K562 (cell line): ENCODE data around the gene KCNJ14. TPM values are rescaled to one million over a fixed set of nuclear protein-coding genes. Genes with fewer than 3 reads are reported as not detected.

Experiments
- ARID1B ChIP-seq: fragments of 450-650 bp; IDR thresholded peaks from 2 replicates; pipeline ENCODE4 v1.6.1; 2016; ENCODE audit warnings: antibody characterized with exemption, mild to moderate bottlenecking, inconsistent platforms
- ATF7 ChIP-seq: fragments of 450-650 bp; IDR thresholded peaks from 2 replicates; pipeline ENCODE4 v1.7.1; 2014; ENCODE audit warnings: mild to moderate bottlenecking, moderate library complexity
- CCNT2 ChIP-seq: IDR thresholded peaks from 2 replicates; pipeline ENCODE4 v1.6.1; 2011; ENCODE audit warnings: borderline replicate concordance, low read depth, mild to moderate bottlenecking, moderate library complexity, mixed read lengths, low read length; ENCODE audit not compliant: insufficient read length; ENCODE audit errors: extremely low read depth
- CHD4 ChIP-seq: fragments of 200-600 bp; sonication (generic); IDR thresholded peaks from 3 replicates; pipeline ENCODE4 v1.6.1; 2012; ENCODE audit warnings: low read depth, mild to moderate bottlenecking, mixed read lengths, low read length, inconsistent platforms; ENCODE audit not compliant: insufficient read depth, insufficient replicate concordance, poor library complexity, severe bottlenecking
- CREBBP ChIP-seq: IDR thresholded peaks from one replicate; pipeline ENCODE4 v1.6.1; 2012; ENCODE audit warnings: low read depth, mild to moderate bottlenecking, control low read depth, inconsistent platforms, low read length
- HMGN3 ChIP-seq: IDR thresholded peaks from 2 replicates; pipeline ENCODE4 v1.6.1; 2011; ENCODE audit warnings: borderline replicate concordance, low read depth, mild to moderate bottlenecking, mixed read lengths, low read length; ENCODE audit not compliant: insufficient read length; ENCODE audit errors: extremely low read depth
- KDM1A ChIP-seq, 2 experiments: fragments of 450-650 bp; IDR thresholded peaks; 2 replicates each; pipeline ENCODE4 v1.6.1; 2016; ENCODE audit warnings: mild to moderate bottlenecking in 2 of 2
- KLF13 ChIP-seq: fragments of 450-650 bp; IDR thresholded peaks from 2 replicates; pipeline ENCODE4 v1.6.1; 2016; ENCODE audit warnings: missing genetic modification characterization, low read depth, mild to moderate bottlenecking, missing compliant biosample characterization, moderate library complexity, borderline replicate concordance
- NCOA4 ChIP-seq: fragments of 450-650 bp; IDR thresholded peaks from 2 replicates; pipeline ENCODE4 v1.6.1; 2018; ENCODE audit warnings: mild to moderate bottlenecking; ENCODE audit not compliant: partially characterized antibody
- POU5F1 ChIP-seq: fragments of 150-350 bp; IDR thresholded peaks from 2 replicates; pipeline ENCODE4 v1.6.1; 2014; ENCODE audit warnings: borderline replicate concordance, low read length, low read depth, mild to moderate bottlenecking; ENCODE audit not compliant: partially characterized antibody
- RB1 ChIP-seq: fragments of 450-650 bp; IDR thresholded peaks from 2 replicates; pipeline ENCODE4 v1.6.1; 2017; ENCODE audit warnings: low read depth, mild to moderate bottlenecking
- SREBF2 ChIP-seq: sonication (generic); formaldehyde crosslinking; IDR thresholded peaks from 2 replicates; pipeline ENCODE4 v1.4.0; 2020; ENCODE audit warnings: mild to moderate bottlenecking, missing genetic modification reagents
- ZNF699 ChIP-seq: fragments of 250-450 bp; sonication (Bioruptor Pico); IDR thresholded peaks from 2 replicates; pipeline ENCODE4 v1.8.0; 2021; ENCODE audit warnings: mild to moderate bottlenecking, moderate library complexity; ENCODE audit not compliant: insufficient replicate concordance
- polyA plus RNA-seq, 8 experiments: library from polyadenylated mRNA; depleted of rRNA in 4 of 8; stranded (reverse) in 5 of 8; unstranded in 3 of 8; fragments of >200 nt; fragmentation: Nextera tagmentation in 2 of 8; fragmentation: Illumina TruSeq in 1 of 8; extraction: Ambion mirVana in 2 of 8; extraction: Trizol in 1 of 8; gene quantifications; 2 replicates each; pipeline versions ENCODE4 v1.2.1 to v1.2.3, GENCODE V29; 2011 to 2014; ENCODE audit warnings: inconsistent platforms in 1 of 8, missing spikeins in 1 of 8
- total RNA-seq, 7 experiments: library from RNA; depleted of rRNA in 6 of 7; stranded (reverse); fragments of >200 nt in 6 of 7; fragmentation: Illumina TruSeq in 2 of 7; extraction: Trizol in 2 of 7; gene quantifications; 2 replicates each; pipeline versions ENCODE4 v1.2.1 to v1.2.3, GENCODE V29; 2011 to 2021; ENCODE audit warnings: low replicate concordance in 1 of 7
- TF ChIP-seq, protein P1 (sequence below): sonication (generic); formaldehyde crosslinking; IDR thresholded peaks from 2 replicates; pipeline ENCODE4 v1.8.0; 2023; ENCODE audit warnings: missing genetic modification reagents, mild to moderate bottlenecking, borderline replicate concordance
- TF ChIP-seq, protein P2 (sequence below): sonication (generic); formaldehyde crosslinking; IDR thresholded peaks from 2 replicates; pipeline ENCODE4 v1.8.0; 2022; ENCODE audit warnings: mild to moderate bottlenecking, missing genetic modification reagents, borderline replicate concordance
- TF ChIP-seq, protein P3 (sequence below): fragments of 250-450 bp; sonication (Bioruptor Pico); IDR thresholded peaks from 2 replicates; pipeline ENCODE4 v1.5.1; 2021; ENCODE audit warnings: mild to moderate bottlenecking

KCNJ14 gene
- total and polyA plus RNA-seq, 9 of the 15 experiments (the other 6 are each of a cell fraction or from before 2014, with no cell fraction given) = 0.15 to 1.6 (median 0.49) TPM

DNA sequence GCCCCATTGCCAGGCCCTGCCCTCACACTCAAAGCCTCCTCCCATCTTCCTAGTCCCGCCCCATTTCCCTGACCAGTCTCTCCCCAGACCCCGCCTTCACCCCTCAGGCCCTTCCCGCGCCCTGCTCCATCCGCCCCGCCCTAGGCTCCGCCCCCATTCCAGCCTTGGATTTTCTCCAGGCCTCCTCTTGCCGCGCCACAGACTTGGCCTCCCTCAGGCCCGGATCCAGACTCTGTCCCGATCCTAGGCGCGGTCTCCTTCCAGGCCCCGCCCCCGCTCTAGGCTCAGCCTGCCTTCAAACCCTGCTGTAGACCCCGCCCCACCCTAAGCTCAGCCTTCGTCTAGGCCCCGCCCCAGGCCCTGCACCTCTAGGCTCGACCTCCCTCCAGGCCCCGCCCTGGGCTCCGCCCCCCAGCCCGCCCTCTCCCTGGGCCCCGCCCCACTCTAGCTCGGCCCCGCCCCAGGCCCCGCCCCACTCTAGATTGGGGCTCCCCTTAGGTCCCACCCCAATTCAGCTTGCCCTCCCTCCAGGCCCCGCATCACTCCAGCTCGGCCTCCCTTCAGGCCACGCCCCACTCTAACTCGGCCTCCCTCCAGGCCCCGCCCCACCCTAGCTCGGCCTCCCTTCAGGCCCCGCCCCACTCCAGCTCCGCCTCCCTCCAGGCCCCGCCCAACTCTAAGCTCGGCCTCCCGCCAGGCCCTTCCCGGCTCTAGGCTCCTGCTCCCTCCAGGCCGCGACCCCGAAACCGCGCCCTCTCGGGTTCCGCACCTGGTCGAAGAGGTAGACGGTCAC is 37.7 kb downstream of the KCNJ14 start (continued):
- TF ChIP-seq, protein P1, sequence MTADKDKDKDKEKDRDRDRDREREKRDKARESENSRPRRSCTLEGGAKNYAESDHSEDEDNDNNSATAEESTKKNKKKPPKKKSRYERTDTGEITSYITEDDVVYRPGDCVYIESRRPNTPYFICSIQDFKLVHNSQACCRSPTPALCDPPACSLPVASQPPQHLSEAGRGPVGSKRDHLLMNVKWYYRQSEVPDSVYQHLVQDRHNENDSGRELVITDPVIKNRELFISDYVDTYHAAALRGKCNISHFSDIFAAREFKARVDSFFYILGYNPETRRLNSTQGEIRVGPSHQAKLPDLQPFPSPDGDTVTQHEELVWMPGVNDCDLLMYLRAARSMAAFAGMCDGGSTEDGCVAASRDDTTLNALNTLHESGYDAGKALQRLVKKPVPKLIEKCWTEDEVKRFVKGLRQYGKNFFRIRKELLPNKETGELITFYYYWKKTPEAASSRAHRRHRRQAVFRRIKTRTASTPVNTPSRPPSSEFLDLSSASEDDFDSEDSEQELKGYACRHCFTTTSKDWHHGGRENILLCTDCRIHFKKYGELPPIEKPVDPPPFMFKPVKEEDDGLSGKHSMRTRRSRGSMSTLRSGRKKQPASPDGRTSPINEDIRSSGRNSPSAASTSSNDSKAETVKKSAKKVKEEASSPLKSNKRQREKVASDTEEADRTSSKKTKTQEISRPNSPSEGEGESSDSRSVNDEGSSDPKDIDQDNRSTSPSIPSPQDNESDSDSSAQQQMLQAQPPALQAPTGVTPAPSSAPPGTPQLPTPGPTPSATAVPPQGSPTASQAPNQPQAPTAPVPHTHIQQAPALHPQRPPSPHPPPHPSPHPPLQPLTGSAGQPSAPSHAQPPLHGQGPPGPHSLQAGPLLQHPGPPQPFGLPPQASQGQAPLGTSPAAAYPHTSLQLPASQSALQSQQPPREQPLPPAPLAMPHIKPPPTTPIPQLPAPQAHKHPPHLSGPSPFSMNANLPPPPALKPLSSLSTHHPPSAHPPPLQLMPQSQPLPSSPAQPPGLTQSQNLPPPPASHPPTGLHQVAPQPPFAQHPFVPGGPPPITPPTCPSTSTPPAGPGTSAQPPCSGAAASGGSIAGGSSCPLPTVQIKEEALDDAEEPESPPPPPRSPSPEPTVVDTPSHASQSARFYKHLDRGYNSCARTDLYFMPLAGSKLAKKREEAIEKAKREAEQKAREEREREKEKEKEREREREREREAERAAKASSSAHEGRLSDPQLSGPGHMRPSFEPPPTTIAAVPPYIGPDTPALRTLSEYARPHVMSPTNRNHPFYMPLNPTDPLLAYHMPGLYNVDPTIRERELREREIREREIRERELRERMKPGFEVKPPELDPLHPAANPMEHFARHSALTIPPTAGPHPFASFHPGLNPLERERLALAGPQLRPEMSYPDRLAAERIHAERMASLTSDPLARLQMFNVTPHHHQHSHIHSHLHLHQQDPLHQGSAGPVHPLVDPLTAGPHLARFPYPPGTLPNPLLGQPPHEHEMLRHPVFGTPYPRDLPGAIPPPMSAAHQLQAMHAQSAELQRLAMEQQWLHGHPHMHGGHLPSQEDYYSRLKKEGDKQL (CRISPR knock-in tag) = no peak
- TF ChIP-seq CHD4 (no peak), ATF7 (peak; percentile 38; the same call in 1 of the 2 replicates), CREBBP (no peak), HMGN3 (peak; percentile 62), ZNF699 (CRISPR knock-in tag) (no peak), NCOA4 (no peak), KDM1A (IDR thresholded peaks at IDR 0.05) (no peak), POU5F1 (no peak), ARID1B (no peak), SREBF2 (CRISPR knock-in tag) (no peak), KLF13 (no peak), CCNT2 (peak; percentile 35), RB1 (peak; percentile 63; the same call in 1 of the 2 replicates)
- TF ChIP-seq, protein P2, sequence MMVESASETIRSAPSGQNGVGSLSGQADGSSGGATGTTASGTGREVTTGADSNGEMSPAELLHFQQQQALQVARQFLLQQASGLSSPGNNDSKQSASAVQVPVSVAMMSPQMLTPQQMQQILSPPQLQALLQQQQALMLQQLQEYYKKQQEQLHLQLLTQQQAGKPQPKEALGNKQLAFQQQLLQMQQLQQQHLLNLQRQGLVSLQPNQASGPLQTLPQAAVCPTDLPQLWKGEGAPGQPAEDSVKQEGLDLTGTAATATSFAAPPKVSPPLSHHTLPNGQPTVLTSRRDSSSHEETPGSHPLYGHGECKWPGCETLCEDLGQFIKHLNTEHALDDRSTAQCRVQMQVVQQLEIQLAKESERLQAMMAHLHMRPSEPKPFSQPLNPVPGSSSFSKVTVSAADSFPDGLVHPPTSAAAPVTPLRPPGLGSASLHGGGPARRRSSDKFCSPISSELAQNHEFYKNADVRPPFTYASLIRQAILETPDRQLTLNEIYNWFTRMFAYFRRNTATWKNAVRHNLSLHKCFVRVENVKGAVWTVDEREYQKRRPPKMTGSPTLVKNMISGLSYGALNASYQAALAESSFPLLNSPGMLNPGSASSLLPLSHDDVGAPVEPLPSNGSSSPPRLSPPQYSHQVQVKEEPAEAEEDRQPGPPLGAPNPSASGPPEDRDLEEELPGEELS (CRISPR knock-in tag) = no peak
- TF ChIP-seq, protein P3, sequence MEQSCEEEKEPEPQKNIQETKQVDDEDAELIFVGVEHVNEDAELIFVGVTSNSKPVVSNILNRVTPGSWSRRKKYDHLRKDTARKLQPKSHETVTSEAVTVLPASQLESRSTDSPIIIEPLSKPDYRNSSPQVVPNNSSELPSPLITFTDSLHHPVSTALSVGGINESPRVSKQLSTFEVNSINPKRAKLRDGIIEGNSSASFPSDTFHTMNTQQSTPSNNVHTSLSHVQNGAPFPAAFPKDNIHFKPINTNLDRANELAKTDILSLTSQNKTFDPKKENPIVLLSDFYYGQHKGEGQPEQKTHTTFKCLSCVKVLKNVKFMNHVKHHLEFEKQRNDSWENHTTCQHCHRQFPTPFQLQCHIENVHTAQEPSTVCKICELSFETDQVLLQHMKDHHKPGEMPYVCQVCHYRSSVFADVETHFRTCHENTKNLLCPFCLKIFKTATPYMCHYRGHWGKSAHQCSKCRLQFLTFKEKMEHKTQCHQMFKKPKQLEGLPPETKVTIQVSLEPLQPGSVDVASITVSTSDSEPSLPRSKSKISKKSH = no peak
